ENCODE data around the gene MYCBP.
A peak's percentile ranks its signal among the peaks of the same experiment; 100 is the strongest.
"Not testable (repeated sequence)": the region's sequence is repeated elsewhere in the genome, so short reads cannot be mapped to it uniquely, and the experiment has no call there.

Gene MYCBP, protein sequence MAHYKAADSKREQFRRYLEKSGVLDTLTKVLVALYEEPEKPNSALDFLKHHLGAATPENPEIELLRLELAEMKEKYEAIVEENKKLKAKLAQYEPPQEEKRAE

DNA sequence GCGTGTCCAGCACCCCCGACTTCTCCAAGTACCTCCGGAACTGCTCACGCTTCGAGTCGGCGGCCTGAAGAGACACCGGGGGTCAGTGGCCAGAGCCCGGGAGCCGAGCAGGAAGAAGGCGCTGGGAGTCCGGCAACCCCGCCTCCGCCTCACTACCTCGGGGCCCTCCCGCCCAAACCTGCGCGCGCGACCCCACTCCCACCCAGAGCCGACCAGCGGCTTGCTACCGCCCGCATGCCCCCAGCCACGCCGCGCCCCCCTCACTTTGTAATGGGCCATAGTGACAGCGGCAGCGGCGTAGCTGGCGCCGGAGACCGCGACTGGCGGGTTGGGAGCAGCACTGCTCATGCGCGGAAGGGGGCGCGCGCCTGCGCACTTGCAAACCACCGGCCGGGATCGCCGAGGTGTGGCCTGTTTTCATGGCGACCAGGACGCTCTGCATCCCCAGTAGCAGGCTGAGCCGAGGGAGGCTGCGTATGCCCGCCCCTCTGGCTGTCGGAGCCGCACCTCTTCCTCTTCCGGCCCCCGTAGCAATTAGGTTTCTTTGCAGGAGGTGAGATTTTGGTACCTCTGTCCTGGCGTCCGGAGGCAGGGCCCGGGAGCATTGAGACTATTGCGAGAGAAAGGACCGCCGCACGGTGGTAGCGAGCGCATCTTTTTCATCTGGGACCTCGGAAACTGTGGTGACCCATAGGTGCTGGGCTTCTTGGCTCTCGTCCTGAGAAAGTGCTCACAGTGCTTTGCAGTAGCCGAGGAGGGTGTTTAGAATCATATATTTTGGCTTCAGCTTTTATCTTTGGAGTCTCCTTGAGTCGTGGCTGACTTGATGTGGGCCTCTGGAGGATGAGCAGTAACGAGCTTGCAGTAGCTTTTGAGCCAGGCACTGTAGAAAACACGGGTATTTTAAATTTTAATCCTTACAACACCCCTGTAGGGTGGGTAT lies at the start of gene MYCBP:
Gene MYCBP, minus strand, starts transcription at position 322 of the 943 bp plus-strand sequence. Its CDS starts 43 bp downstream, at position 279.
- DNase-seq, result peak; percentile 97

DNA sequence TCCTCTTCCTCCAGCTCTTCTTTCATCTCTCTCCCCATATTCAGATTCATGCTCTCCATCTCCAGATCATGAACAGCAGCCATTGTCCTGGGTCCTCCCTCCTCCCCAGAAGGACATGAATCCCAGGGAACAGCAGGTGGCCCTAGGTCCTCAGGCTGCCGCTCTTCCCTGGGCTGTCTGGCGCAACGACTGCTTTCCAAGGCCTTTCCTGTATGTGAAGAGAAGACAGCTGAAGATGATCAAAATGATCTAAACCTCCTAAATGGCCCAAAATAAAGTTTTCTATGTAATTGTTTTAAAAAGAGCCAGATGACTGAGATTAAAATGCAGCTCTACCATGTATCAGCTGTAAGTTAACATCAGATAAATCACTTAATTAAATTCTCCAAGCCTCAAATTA lies 46.0 kb upstream of the MYCBP start:
- no peak for DNase-seq

DNA sequence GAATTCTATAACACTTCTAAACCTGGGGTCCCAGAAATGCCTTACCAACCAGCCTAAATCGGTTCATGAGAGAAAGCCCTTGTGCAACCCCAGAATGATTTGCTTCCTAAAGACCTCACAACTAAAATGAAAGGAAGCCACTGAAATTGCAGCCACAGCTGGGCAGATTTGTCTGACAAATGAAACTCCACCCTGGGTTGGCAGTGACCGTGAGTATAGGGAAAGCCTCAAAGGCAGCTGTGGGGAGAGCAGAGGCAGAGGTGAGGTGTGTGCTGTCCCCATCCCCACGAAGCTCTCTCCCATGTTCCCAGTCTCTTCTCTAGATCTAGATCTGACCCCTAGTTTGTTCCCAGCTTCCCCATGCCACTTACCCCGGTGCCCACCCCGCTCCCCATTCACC lies 45.4 kb upstream of the MYCBP start:
- no peak for DNase-seq

- DNase-seq, result no peak
These were observed 44.6 kb upstream of the MYCBP start for GRCh38 chr1:38917772-38918171.

- DNase-seq, result no peak
These were observed 44.2 kb upstream of the MYCBP start for GRCh38 chr1:38917337-38917736.

DNA sequence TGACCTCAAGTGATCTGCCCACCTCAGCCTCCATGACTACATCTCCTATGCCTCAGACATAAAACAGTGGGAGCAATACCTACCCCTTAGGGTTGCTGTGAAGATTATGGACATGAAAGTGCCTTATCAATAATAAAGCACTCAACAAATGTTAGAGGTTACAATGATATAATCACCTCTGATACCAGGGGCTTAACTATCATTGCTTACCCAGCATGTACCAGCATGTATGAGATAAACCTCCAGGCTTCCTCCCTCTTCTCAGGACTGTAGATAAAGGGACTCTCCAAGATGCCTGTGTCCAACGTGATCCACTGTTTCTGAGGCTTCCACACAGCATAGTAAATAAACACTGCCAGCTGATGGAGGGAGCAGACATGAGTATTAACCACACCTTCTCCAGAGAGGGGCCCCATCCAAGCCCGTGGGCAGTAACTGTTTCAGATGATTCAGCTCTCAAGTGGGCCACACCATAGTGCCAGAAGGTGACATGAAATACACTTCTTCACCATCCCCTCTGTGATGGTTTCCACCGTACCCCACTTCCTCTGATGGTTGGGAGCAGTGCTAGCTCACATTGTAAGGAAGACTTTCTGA lies 42.3 kb upstream of the MYCBP start:
- no peak for DNase-seq

- not testable (repeated sequence) for DNase-seq
These were observed 41.8 kb upstream of the MYCBP start for GRCh38 chr1:38914908-38915307.

DNA sequence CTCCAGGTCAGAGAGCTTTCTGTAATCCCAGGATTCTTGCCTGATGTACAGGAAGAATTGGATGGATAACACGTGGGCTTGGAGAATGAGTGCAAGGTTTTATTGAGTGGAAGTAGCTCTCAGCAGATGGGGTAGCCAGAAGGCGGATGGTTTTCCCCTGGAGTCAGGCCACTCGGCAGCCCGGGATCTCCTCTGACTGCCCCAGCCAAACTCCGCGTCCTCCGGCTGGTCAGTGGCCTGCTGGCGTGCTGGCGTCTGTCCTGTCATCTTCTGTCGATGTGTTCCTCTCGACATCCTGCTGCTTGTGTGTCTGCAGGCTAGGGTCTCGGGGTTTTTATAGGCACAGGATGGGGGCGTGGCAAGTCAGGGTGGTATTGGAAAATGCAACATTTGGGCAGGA lies 35.7 kb upstream of the MYCBP start:
- DNase-seq, result no peak

GRCh38 chr1:38905985-38906384 lies 32.8 kb upstream of the MYCBP start:
- DNase-seq, result no peak

DNA sequence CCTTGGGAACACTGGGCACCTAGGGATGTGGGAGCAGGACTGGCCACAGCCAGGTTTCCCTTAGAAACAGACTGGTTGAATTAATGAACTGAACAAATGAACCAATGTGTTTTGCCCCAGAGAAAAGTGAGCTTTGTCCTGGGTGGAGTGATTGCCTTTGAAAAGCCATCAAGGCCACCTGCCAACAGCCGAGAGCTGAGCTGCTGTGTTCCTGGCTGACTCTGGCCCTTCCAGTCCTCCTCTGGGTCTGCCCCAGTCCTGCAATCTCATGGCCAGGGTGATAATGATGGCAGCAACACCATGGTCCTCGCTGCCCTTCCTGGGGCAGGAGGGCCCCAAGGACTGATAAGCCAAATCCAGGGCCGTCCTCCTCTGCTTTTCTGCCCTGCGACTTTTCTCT lies 26.4 kb upstream of the MYCBP start:
- DNase-seq, result no peak

- no peak for DNase-seq
These were observed 25.6 kb upstream of the MYCBP start for GRCh38 chr1:38898653-38899230.

DNA sequence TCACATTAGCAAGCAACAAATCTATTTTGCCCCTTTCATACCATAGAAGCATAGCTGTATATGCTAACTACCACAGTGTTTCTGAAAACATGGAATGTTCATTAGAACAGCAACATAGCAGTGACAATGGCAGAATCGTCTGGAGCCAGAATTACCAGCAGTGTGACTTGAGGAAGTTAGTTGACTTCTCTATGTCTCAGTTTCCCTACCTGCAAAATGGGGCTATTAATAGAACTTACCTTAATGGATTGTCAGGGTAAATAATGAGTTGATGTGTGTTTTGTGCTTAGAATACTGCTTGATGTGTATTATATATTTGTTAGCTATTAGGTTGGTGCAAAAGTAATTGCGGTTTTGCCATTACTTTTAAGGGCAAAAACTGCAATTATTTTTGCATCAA lies 23.0 kb upstream of the MYCBP start:
- DNase-seq, result no peak

DNA sequence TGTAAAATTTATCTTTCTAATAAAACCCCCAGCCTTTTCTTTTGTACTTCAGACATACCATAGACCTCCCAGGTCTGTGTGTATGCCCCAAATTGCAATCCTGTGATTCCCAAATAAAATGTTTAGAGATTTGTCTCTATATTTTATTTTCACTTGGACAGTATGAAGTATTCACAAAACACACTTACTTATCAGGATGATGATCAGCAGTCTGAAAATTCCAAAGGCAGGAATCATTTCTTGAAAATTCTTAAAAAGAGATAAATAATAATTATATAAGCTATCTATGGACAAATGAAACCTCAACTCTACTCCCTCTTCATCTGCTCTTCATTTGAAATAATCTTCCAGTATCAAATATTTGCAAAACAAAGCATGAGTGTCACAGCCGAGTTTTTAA lies 19.8 kb upstream of the MYCBP start:
- no peak for DNase-seq

DNA sequence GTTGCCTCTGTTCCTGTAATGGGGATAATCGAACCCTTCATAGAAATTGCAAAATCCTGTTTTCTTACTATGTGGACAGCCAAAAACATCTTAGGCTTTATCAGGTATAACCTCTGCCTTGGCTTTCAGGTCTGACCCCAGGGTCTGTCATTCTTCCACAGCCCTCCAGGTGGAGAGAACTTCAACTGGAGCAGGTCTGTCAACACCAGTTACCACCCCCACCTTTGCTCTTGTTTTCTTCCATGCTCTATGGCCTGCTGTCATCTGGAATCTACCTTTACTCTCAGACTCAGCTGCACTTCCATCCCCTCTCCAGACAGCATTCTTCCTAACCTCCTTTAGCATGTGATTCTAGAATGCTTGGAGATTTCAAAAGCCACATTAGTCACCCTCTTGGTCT lies 18.6 kb upstream of the MYCBP start:
- DNase-seq, result no peak

- no peak for DNase-seq
These were observed 16.4 kb upstream of the MYCBP start for GRCh38 chr1:38889589-38889988.

- no peak for DNase-seq
These were observed 15.5 kb upstream of the MYCBP start for GRCh38 chr1:38888423-38889333.

- no peak for DNase-seq
These were observed 11.9 kb upstream of the MYCBP start for GRCh38 chr1:38885092-38885491.

DNA sequence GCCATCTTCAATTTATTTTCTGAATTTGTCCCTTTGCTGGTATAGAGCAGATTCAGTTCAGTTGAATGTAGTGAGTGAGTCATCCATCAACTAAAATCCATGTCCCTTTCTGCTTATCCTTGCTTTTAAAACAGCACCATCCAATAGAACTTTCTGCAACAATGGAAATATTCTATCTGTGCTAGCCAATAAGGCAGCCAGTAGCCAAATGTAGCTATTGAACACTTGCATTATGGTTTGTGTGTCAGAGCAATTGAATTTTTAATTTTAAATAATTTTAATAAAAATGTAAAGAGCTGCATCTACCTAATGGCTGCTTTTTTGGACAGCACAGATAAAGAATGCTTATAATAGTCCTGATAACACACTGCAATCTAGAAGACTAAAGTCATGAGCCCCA lies 8.3 kb upstream of the MYCBP start, which contains the start of gene GJA9:
Gene GJA9, minus strand, starts transcription at position 101 of the 400 bp plus-strand sequence. CDS start 5,489 bp downstream, outside the sequence.
- DNase-seq, result no peak

DNA sequence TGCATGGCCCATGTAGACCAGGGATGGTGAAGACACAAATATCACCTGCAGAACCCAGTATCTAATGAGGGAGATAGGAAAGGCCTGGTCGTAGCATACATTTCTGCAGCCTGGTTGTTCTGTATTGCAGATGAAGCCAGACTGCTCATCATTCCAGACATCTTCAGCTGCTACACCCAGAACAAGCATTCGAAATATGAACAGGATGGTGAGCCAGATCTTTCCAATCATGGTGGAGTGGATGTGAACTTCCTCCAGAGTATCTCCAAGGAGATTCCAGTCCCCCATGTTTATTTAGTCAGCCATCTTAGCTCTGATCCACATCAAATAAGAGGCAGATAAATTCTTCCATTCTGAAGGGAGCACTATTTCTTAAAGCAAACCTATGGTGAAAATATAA lies 2.7 kb upstream of the MYCBP start:
- no peak for DNase-seq

- peak; percentile 3 for DNase-seq
These were observed 634 bp downstream of the MYCBP start for GRCh38 chr1:38872401-38873026.

- no peak for DNase-seq
These were observed 2.2 kb downstream of the MYCBP start for GRCh38 chr1:38870996-38871395.

- no peak for DNase-seq
These were observed 5.9 kb downstream of the MYCBP start for GRCh38 chr1:38867208-38867607.

All from CD4-positive, alpha-beta T cell treated with Interferon gamma for 1 hour (primary cell).